Astrocyte of the spinal cord (primary cell): ENCODE data around the gene MTERF1.

ENCODE experiments used
- DNase-seq: peaks from one replicate; pipeline ENCODE4 v3.0.0; 2011; ENCODE audit warnings: low read depth, low spot score
- H3K4me3 ChIP-seq: 2 replicates; pipeline ENCODE4 v1.5.1; 2011; ENCODE audit warnings: low read depth, mild to moderate bottlenecking, low read length, moderate library complexity
- CTCF ChIP-seq: IDR thresholded peaks from 2 replicates; pipeline ENCODE4 v1.5.1; 2012; ENCODE audit warnings: low read depth, mild to moderate bottlenecking, low read length, inconsistent platforms
- in situ Hi-C: cut with HindIII; loops from 2 replicates; pipeline ENCODE4 v1.10.0; 2017; ENCODE audit warnings: low sequenced_read_pairs

MTERF1 gene

GRCh38 chr7:91847876-91848588 lies 32.5 kb downstream of the MTERF1 start:
- no peak for DNase-seq
- no peak overlapping the region for H3K4me3 ChIP-seq
- in situ Hi-C loops = no loop called here
- no peak for TF ChIP-seq CTCF

- TF ChIP-seq CTCF = no peak
- no peak for DNase-seq
- H3K4me3 ChIP-seq = no peak overlapping the region
- in situ Hi-C loops = no loop called here
These were observed 33.3 kb downstream of the MTERF1 start for GRCh38 chr7:91847231-91847630.

GRCh38 chr7:91846436-91846835 lies 34.1 kb downstream of the MTERF1 start:
- in situ Hi-C loops = no loop called here

GRCh38 chr7:91843831-91844230 lies 36.7 kb downstream of the MTERF1 start:
- H3K4me3 ChIP-seq = no peak overlapping the region
- TF ChIP-seq CTCF = no peak
- no peak for DNase-seq
- in situ Hi-C loops = no loop called here

More at GRCh38 chr7:91846436-91846835, 34.1 kb downstream of the MTERF1 start:
- DNase-seq = no peak
- no peak for TF ChIP-seq CTCF
- no peak overlapping the region for H3K4me3 ChIP-seq

GRCh38 chr7:91838439-91838838 lies 42.1 kb downstream of the MTERF1 start:
- in situ Hi-C loops = no loop called here
- DNase-seq = no peak
- no peak overlapping the region for H3K4me3 ChIP-seq
- TF ChIP-seq CTCF = no peak

- no peak for TF ChIP-seq CTCF
- no peak for DNase-seq
- in situ Hi-C loops = no loop called here
- H3K4me3 ChIP-seq = no peak overlapping the region
These were observed 43.0 kb downstream of the MTERF1 start for GRCh38 chr7:91837397-91838070.
